HG02943 (cell line): Measurements from ENCODE around the gene SMAD7.
A peak's percentile ranks its signal among the peaks of the same experiment; 100 is the strongest.

Source experiments
- ATAC-seq: cut with Tn5 transposase; IDR thresholded peaks from one replicate; pipeline ENCODE4 v1.9.1; 2021; ENCODE audit warnings: mild to moderate bottlenecking, low read depth, moderate library complexity; ENCODE audit not compliant: unreplicated experiment

The SMAD7 gene

GRCh38 chr18:48962252-48962993 lies 11.7 kb upstream of the SMAD7 start:
- ATAC-seq: no peak

- no peak for ATAC-seq
These were observed 10.8 kb upstream of the SMAD7 start for GRCh38 chr18:48961547-48961946.

- ATAC-seq: no peak
These were observed 9.5 kb upstream of the SMAD7 start for GRCh38 chr18:48959921-48960920.

- ATAC-seq: no peak
These were observed 8.8 kb upstream of the SMAD7 start for GRCh38 chr18:48959551-48959920.

- ATAC-seq: no peak
These were observed 8.2 kb upstream of the SMAD7 start for GRCh38 chr18:48958951-48959350.

- ATAC-seq: no peak
These were observed 6.9 kb upstream of the SMAD7 start for GRCh38 chr18:48957616-48958015.

- ATAC-seq: no peak
These were observed 6.4 kb upstream of the SMAD7 start for GRCh38 chr18:48957136-48957535.

GRCh38 chr18:48956356-48956755 lies 5.6 kb upstream of the SMAD7 start:
- no peak for ATAC-seq

- ATAC-seq: no peak
These were observed 5.1 kb upstream of the SMAD7 start for GRCh38 chr18:48955830-48956261.

GRCh38 chr18:48954886-48955819 lies 4.4 kb upstream of the SMAD7 start:
- no peak for ATAC-seq

GRCh38 chr18:48953104-48953706 lies 2.4 kb upstream of the SMAD7 start:
- no peak for ATAC-seq

GRCh38 chr18:48952287-48953103 lies 1.7 kb upstream of the SMAD7 start:
- peak; percentile 28 for ATAC-seq

GRCh38 chr18:48951448-48952286 lies 902 bp upstream of the SMAD7 start:
- ATAC-seq: peak; percentile 40

- ATAC-seq: no peak
These were observed 894 bp downstream of the SMAD7 start for GRCh38 chr18:48949606-48950535.

- no peak for ATAC-seq
These were observed 1.6 kb downstream of the SMAD7 start for GRCh38 chr18:48949050-48949605.

GRCh38 chr18:48948112-48949049 lies 2.4 kb downstream of the SMAD7 start:
- ATAC-seq: no peak
